IMR-90 (cell line): ENCODE measurements around the gene ZEB2. TPM values are rescaled to one million over a fixed set of nuclear protein-coding genes. Genes with fewer than 3 reads are reported as not detected.

Experiments
- ATAC-seq: fragments of 200-7000 bp; cut with Tn5 transposase; 2 replicates; pipeline ENCODE4 v1.9.1; 2020; ENCODE audit warnings: low read depth, mild to moderate bottlenecking, moderate library complexity
- BruUV-seq: library from RNA; stranded (reverse); fragments of 400-500 nt; replicated peaks from 2 replicates; lab custom pipeline; 2021; lab: Mats Ljungman, UMichigan
- CTCF ChIA-PET: fragments of 300-600 bp; formaldehyde crosslinking; extraction: SDS; loops from one replicate; lab custom pipeline; 2021; ENCODE audit warnings: antibody characterized with exemption; lab: Yijun Ruan, JAX
- POLR2A ChIA-PET: fragments of 300-600 bp; sonication (Branson Sonifier 250); formaldehyde crosslinking; loops from one replicate; lab custom pipeline; 2022; ENCODE audit warnings: antibody characterized with exemption; ENCODE audit not compliant: unreplicated experiment; lab: Charles Lee
- DNase-seq: peaks from one replicate; pipeline ENCODE4 v3.0.0; 2013
- H2AFZ ChIP-seq: replicated peaks from 2 replicates; pipeline ENCODE3; 2013; ENCODE audit warnings: low read length, mild to moderate bottlenecking; ENCODE audit not compliant: poor library complexity
- H2AK5ac ChIP-seq: 2 replicates; pipeline ENCODE4 v1.6.1; 2013; ENCODE audit warnings: low read depth, low read length, inconsistent platforms
- H2AK9ac ChIP-seq: replicated peaks from 2 replicates; pipeline ENCODE3; 2013; ENCODE audit warnings: mild to moderate bottlenecking, low read depth, low read length, moderate library complexity; ENCODE audit not compliant: poor library complexity
- H2BK120ac ChIP-seq: 2 replicates; pipeline ENCODE4 v1.6.1; 2013; ENCODE audit warnings: low read depth, low read length, inconsistent platforms
- H2BK15ac ChIP-seq: 3 replicates; pipeline ENCODE4 v1.6.1; 2013; ENCODE audit warnings: low read depth, low read length, inconsistent platforms
- H2BK20ac ChIP-seq: 2 replicates; pipeline ENCODE4 v1.6.1; 2013; ENCODE audit warnings: low read depth, mild to moderate bottlenecking, inconsistent platforms, low read length, moderate library complexity
- H2BK5ac ChIP-seq: 2 replicates; pipeline ENCODE4 v1.6.1; 2013; ENCODE audit warnings: mild to moderate bottlenecking, low read depth, low read length, inconsistent platforms; ENCODE audit not compliant: poor library complexity, severe bottlenecking
- H3K14ac ChIP-seq: replicated peaks from 2 replicates; pipeline ENCODE4 v1.6.1; 2013; ENCODE audit warnings: low read depth, low read length, inconsistent platforms
- H3K18ac ChIP-seq: 2 replicates; pipeline ENCODE4 v1.6.1; 2013; ENCODE audit warnings: low read depth, low read length, control low read depth
- H3K23ac ChIP-seq: 2 replicates; pipeline ENCODE4 v1.6.1; 2013; ENCODE audit warnings: low read depth, low read length, inconsistent platforms
- H3K27ac ChIP-seq: 2 replicates; pipeline ENCODE4 v1.5.1; 2013; ENCODE audit warnings: mild to moderate bottlenecking, control low read depth, low read length; ENCODE audit not compliant: insufficient read depth
- H3K27me3 ChIP-seq: 2 replicates; pipeline ENCODE4 v1.6.1; 2013; ENCODE audit warnings: low read length; ENCODE audit not compliant: control insufficient read depth, insufficient read depth
- H3K36me3 ChIP-seq: 2 replicates; pipeline ENCODE4 v1.6.1; 2013; ENCODE audit warnings: low read length, mixed read lengths; ENCODE audit not compliant: control insufficient read depth, insufficient read depth
- H3K4ac ChIP-seq: 2 replicates; pipeline ENCODE4 v1.6.1; 2013; ENCODE audit warnings: low read depth, low read length, inconsistent platforms
- H3K4me1 ChIP-seq: 2 replicates; pipeline ENCODE4 v1.6.1; 2013; ENCODE audit warnings: low read length, mixed read lengths; ENCODE audit not compliant: control insufficient read depth, insufficient read depth
- H3K4me2 ChIP-seq: 2 replicates; pipeline ENCODE4 v1.6.1; 2013; ENCODE audit warnings: low read depth, mild to moderate bottlenecking, control low read depth, low read length, moderate library complexity
- H3K4me3 ChIP-seq: 2 replicates; pipeline ENCODE4 v1.5.1; 2013; ENCODE audit warnings: low read depth, mild to moderate bottlenecking, control low read depth, low read length, moderate library complexity; ENCODE audit not compliant: insufficient read depth
- H3K56ac ChIP-seq: 2 replicates; pipeline ENCODE4 v1.6.1; 2013; ENCODE audit warnings: low read length, inconsistent platforms; ENCODE audit not compliant: insufficient read depth; ENCODE audit errors: extremely low read depth
- H3K79me1 ChIP-seq, 2 experiments: 2 replicates each; pipeline ENCODE4 v1.6.1; 2013; ENCODE audit warnings: low read length in 2 of 2, inconsistent platforms in 1 of 2, low read depth in 1 of 2
- H3K9ac ChIP-seq: 2 replicates; pipeline ENCODE4 v1.6.1; 2013; ENCODE audit warnings: low read depth, low read length, control low read depth
- H3K9me1 ChIP-seq: 2 replicates; pipeline ENCODE4 v1.6.1; 2013; ENCODE audit warnings: low read length, inconsistent platforms; ENCODE audit not compliant: insufficient read depth
- H3K9me3 ChIP-seq: 2 replicates; pipeline ENCODE4 v1.6.1; 2013; ENCODE audit warnings: low read length; ENCODE audit not compliant: control insufficient read depth, insufficient read depth
- H4K20me1 ChIP-seq: 2 replicates; pipeline ENCODE4 v1.6.1; 2013; ENCODE audit warnings: low read length, inconsistent platforms; ENCODE audit not compliant: insufficient read depth
- H4K5ac ChIP-seq: 2 replicates; pipeline ENCODE4 v1.6.1; 2013; ENCODE audit warnings: mild to moderate bottlenecking, low read depth, low read length, control low read depth
- H4K8ac ChIP-seq, 2 experiments: 2 replicates each; pipeline ENCODE4 v1.6.1; 2013; ENCODE audit warnings: low read depth in 2 of 2, low read length in 2 of 2, control low read depth in 1 of 2, inconsistent platforms in 1 of 2
- H4K91ac ChIP-seq: 2 replicates; pipeline ENCODE4 v1.6.1; 2013; ENCODE audit warnings: low read depth, low read length, inconsistent platforms; ENCODE audit not compliant: insufficient read depth
- BHLHE40 ChIP-seq: fragments of 150-350 bp; IDR thresholded peaks from 2 replicates; pipeline ENCODE4 v1.6.1; 2016; ENCODE audit warnings: mild to moderate bottlenecking, low read depth, low read length
- CHD1 ChIP-seq: IDR thresholded peaks from 2 replicates; pipeline ENCODE4 v1.6.1; 2012; ENCODE audit warnings: low read depth, low read length, improper control_type of control experiment
- ELK1 ChIP-seq: fragments of 150-350 bp; IDR thresholded peaks from 2 replicates; pipeline ENCODE4 v1.6.1; 2016; ENCODE audit warnings: low read depth, mild to moderate bottlenecking, low read length, moderate library complexity, borderline replicate concordance
- FOS ChIP-seq: fragments of 150-350 bp; IDR thresholded peaks from 2 replicates; pipeline ENCODE4 v1.6.1; 2016; ENCODE audit warnings: low read depth, low read length
- MAFK ChIP-seq: IDR thresholded peaks from 2 replicates; pipeline ENCODE4 v1.6.1; 2012; ENCODE audit warnings: low read depth, low read length, improper control_type of control experiment
- MAZ ChIP-seq: IDR thresholded peaks from 2 replicates; pipeline ENCODE4 v1.6.1; 2012; ENCODE audit warnings: low read depth, mild to moderate bottlenecking, low read length, improper control_type of control experiment, moderate library complexity, borderline replicate concordance
- MXI1 ChIP-seq: IDR thresholded peaks from 2 replicates; pipeline ENCODE4 v1.6.1; 2012; ENCODE audit warnings: low read depth, mild to moderate bottlenecking, low read length, moderate library complexity, borderline replicate concordance
- NFE2L2 ChIP-seq: fragments of 150-350 bp; IDR thresholded peaks from 2 replicates; pipeline ENCODE4 v1.6.1; 2016; ENCODE audit warnings: low read depth, mild to moderate bottlenecking, low read length
- POLR2A ChIP-seq: IDR thresholded peaks from 2 replicates; pipeline ENCODE4 v1.6.1; 2012; ENCODE audit warnings: mild to moderate bottlenecking, low read depth, low read length
- RFX5 ChIP-seq: IDR thresholded peaks from 2 replicates; pipeline ENCODE4 v1.8.0; 2012; ENCODE audit warnings: low read depth, mild to moderate bottlenecking, low read length, moderate library complexity
- WGBS, 2 experiments: methylation state at CpG; one replicate each; pipeline versions ENCODE4 v1.1.5 to v1.1.7; 2013; ENCODE audit warnings: missing lambda C conversion rate in 2 of 2; ENCODE audit not compliant: insufficient read length in 1 of 2; ENCODE audit errors: extremely low coverage in 2 of 2; 5-methylcytosine and 5-hydroxymethylcytosine counted together
- dilution Hi-C: fragments of 300-500 bp; cut with HindIII; formaldehyde crosslinking; loops from one replicate; pipeline ENCODE4 v1.14.3; 2018; ENCODE audit warnings: low sequenced_read_pairs; ENCODE audit not compliant: unreplicated experiment
- in situ Hi-C: fragments of 300-500 bp; cut with MboI; formaldehyde crosslinking; loops from 3 replicates; pipeline ENCODE4 v1.14.3; 2019; ENCODE audit warnings: low sequenced_read_pairs, inconsistent platforms, mixed read lengths
- intact Hi-C: fragments of 100-400 bp; cut with micrococcal nuclease; formaldehyde crosslinking; loops from 2 replicates; pipeline ENCODE4 v1.10.0; 2022
- polyA plus RNA-seq, 3 experiments: library from polyadenylated mRNA; depleted of rRNA; stranded (reverse); fragments of >200 nt; gene quantifications; 2 replicates each; pipeline ENCODE4 v1.2.3, GENCODE V29; 2012; ENCODE audit warnings: low replicate concordance in 1 of 3
- total RNA-seq: library from RNA; depleted of rRNA; stranded (reverse); fragments of >200 nt; gene quantifications from 2 replicates; pipeline ENCODE4 v1.2.3, GENCODE V29; 2012
- TF ChIP-seq, protein P1 (sequence below): fragments of 150-350 bp; IDR thresholded peaks from 2 replicates; pipeline ENCODE4 v1.6.1; 2017; ENCODE audit warnings: mild to moderate bottlenecking, antibody characterized with exemption, low read length, low read depth
- TF ChIP-seq, protein P2 (sequence below): conservative IDR thresholded peaks from 2 replicates; pipeline ENCODE4 v1.5.1; 2012; ENCODE audit warnings: mild to moderate bottlenecking, low read depth, low read length, improper control_type of control experiment

The ZEB2 gene
- total and polyA plus RNA-seq, 2 of the 4 experiments (the other 2 are of a cell fraction), result 22.4 to 50.9 TPM

- TF ChIP-seq FOS, result no peak
Observed at GRCh38 chr2:144430722-144431391, 89.1 kb downstream of the ZEB2 start (continued).

DNA sequence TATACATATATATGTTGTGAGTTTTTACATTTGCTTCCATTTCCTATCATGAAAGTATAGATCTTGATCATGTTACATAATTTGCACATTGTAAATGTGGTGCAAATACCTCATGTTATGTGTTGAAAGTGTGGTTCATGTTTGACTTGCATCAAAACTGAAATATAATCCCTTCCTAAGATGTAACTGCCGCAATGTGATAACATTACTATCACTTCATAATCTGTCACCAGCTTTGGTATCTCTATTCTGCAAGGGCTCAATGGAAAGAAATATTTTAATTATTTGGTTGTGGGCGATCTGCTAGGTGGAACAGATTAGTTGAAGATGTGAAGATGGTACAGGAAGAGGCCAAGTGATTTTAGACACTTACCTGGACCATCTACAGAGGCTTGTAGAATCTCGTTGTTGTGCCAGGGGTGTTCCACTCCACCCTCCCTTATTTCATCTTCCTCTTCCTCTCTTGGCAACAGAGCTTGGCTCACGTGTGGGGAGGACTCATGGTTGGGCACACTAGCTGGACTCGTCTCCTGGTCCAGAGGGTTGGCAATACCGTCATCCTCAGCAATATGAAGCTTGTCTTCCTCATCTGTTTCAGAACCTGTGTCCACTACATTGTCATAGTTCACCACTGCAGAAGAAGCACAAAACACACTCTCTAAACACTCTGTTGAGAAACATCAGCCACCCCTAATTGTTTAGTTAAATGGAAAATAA lies 90.4 kb downstream of the ZEB2 start:
- H3K56ac ChIP-seq, result no peak overlapping the region
- no peak overlapping the region for H2BK120ac ChIP-seq
- peak overlapping the region; percentile 7; the same call in 1 of the 2 replicates for H3K23ac ChIP-seq
- H3K18ac ChIP-seq, result no peak overlapping the region
- in situ Hi-C loops (no loop called here), intact Hi-C loops (no loop called here), dilution Hi-C loops (no loop called here)
- no peak overlapping the region for H3K4me3 ChIP-seq
- peaks cover under 1% of the 10 kb centered on the region for H3K9me1 ChIP-seq
- H3K27ac ChIP-seq, result no peak overlapping the region
- DNase-seq (no peak), ATAC-seq (no peak)
- no peak overlapping the region for H3K4me2 ChIP-seq
- H2AK5ac ChIP-seq, result 0 out of 2 replicates have a peak overlapping the region, but pooled peaks have one; percentile 53
- no peak overlapping the region for H4K8ac ChIP-seq
- no TSS peak for BruUV-seq
- no peak overlapping the region for H2BK15ac ChIP-seq
- H3K14ac ChIP-seq, result no peak overlapping the region
- no peaks in the 10 kb centered on the region for H3K9me3 ChIP-seq
- peaks cover 11% of the 10 kb centered on the region for H3K36me3 ChIP-seq
- no peak overlapping the region for H2AK9ac ChIP-seq
- no peak overlapping the region for H4K91ac ChIP-seq
- H4K20me1 ChIP-seq, result peaks cover 16% of the 10 kb centered on the region; the same call in 1 of the 2 replicates
- H3K4ac ChIP-seq, result no peak overlapping the region
- WGBS, 2 experiments, result 100% methylated on average over 1 of the region's 6 CpGs; no CpG with 5 or more reads in 1 of the 2 experiments
- H2BK20ac ChIP-seq, result no peak overlapping the region
- no peak overlapping the region for H3K9ac ChIP-seq
- POLR2A ChIA-PET, result no interaction called here
- peaks cover 26 to 42% of the 10 kb centered on the region in 2 experiments for H3K79me1 ChIP-seq
- H2AFZ ChIP-seq, result no peak overlapping the region
- H4K5ac ChIP-seq, result no peak overlapping the region
- H3K27me3 ChIP-seq, result no peaks in the 10 kb centered on the region
- CTCF ChIA-PET, result no interaction called here
- H2BK5ac ChIP-seq, result no peak overlapping the region
- H3K4me1 ChIP-seq, result peaks cover 12% of the 10 kb centered on the region
- TF ChIP-seq MXI1, result no peak
- TF ChIP-seq, protein P1, sequence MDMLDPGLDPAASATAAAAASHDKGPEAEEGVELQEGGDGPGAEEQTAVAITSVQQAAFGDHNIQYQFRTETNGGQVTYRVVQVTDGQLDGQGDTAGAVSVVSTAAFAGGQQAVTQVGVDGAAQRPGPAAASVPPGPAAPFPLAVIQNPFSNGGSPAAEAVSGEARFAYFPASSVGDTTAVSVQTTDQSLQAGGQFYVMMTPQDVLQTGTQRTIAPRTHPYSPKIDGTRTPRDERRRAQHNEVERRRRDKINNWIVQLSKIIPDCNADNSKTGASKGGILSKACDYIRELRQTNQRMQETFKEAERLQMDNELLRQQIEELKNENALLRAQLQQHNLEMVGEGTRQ, result no peak
- TF ChIP-seq MAZ, result no peak
- TF ChIP-seq MAFK, result no peak
- no peak for TF ChIP-seq RFX5
- TF ChIP-seq, protein P2, sequence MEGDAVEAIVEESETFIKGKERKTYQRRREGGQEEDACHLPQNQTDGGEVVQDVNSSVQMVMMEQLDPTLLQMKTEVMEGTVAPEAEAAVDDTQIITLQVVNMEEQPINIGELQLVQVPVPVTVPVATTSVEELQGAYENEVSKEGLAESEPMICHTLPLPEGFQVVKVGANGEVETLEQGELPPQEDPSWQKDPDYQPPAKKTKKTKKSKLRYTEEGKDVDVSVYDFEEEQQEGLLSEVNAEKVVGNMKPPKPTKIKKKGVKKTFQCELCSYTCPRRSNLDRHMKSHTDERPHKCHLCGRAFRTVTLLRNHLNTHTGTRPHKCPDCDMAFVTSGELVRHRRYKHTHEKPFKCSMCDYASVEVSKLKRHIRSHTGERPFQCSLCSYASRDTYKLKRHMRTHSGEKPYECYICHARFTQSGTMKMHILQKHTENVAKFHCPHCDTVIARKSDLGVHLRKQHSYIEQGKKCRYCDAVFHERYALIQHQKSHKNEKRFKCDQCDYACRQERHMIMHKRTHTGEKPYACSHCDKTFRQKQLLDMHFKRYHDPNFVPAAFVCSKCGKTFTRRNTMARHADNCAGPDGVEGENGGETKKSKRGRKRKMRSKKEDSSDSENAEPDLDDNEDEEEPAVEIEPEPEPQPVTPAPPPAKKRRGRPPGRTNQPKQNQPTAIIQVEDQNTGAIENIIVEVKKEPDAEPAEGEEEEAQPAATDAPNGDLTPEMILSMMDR, result no peak
- TF ChIP-seq ELK1, result no peak
- no peak for TF ChIP-seq NFE2L2
- no peak for TF ChIP-seq CHD1
- no peak for TF ChIP-seq FOS
- TF ChIP-seq BHLHE40, result no peak
- TF ChIP-seq POLR2A, result no peak
